Mesenchymal stem cell (in vitro differentiated cells and primary cell): ENCODE results near the gene CFH.
A peak's percentile ranks its signal among the peaks of the same experiment; 100 is the strongest.
"Not testable (repeated sequence)": the region's sequence is repeated elsewhere in the genome, so short reads cannot be mapped to it uniquely, and the experiment has no call there.

Source experiments
- DNase-seq: peaks from one replicate; pipeline ENCODE4 v3.0.0-alpha.2; 2013
- H2AFZ ChIP-seq: one replicate; pipeline ENCODE4 v1.6.1; 2013; ENCODE audit warnings: low read depth, mild to moderate bottlenecking, control low read depth, inconsistent platforms, low read length, moderate library complexity
- H2AK5ac ChIP-seq: 2 replicates; pipeline ENCODE4 v1.6.1; 2013; ENCODE audit warnings: low read length, moderate library complexity, mild to moderate bottlenecking, inconsistent platforms; ENCODE audit not compliant: severe bottlenecking
- H2BK120ac ChIP-seq: one replicate; pipeline ENCODE4 v1.6.1; 2013; ENCODE audit warnings: low read depth, mild to moderate bottlenecking, inconsistent platforms, low read length, moderate library complexity
- H2BK12ac ChIP-seq, 2 experiments: one replicate each; pipeline ENCODE4 v1.6.1; 2013; ENCODE audit warnings: inconsistent platforms in 2 of 2, low read length in 2 of 2, mild to moderate bottlenecking in 2 of 2, moderate library complexity in 2 of 2, control low read depth in 1 of 2
- H2BK15ac ChIP-seq: one replicate; pipeline ENCODE4 v1.6.1; 2013; ENCODE audit warnings: mild to moderate bottlenecking, low read depth, inconsistent platforms; ENCODE audit not compliant: poor library complexity, severe bottlenecking
- H2BK5ac ChIP-seq: 2 replicates; pipeline ENCODE4 v1.6.1; 2013; ENCODE audit warnings: low read depth, mild to moderate bottlenecking, low read length, control low read depth, inconsistent platforms; ENCODE audit not compliant: poor library complexity, severe bottlenecking
- H3K14ac ChIP-seq, 2 experiments: one replicate each; pipeline ENCODE4 v1.6.1; 2013; ENCODE audit warnings: inconsistent platforms in 2 of 2, low read length in 2 of 2, control low read depth in 1 of 2, mild to moderate bottlenecking in 1 of 2, moderate library complexity in 1 of 2
- H3K18ac ChIP-seq, 2 experiments: one replicate each; pipeline ENCODE4 v1.6.1; 2013; ENCODE audit warnings: inconsistent platforms in 2 of 2, low read length in 2 of 2, control low read depth in 1 of 2, low read depth in 1 of 2, mild to moderate bottlenecking in 1 of 2
- H3K23ac ChIP-seq, 2 experiments: one replicate each; pipeline ENCODE4 v1.6.1; 2013; ENCODE audit warnings: inconsistent platforms in 2 of 2, low read length in 2 of 2, mild to moderate bottlenecking in 2 of 2, moderate library complexity in 2 of 2, control low read depth in 1 of 2
- H3K27ac ChIP-seq: 2 replicates; pipeline ENCODE4 v1.5.1; 2013; ENCODE audit warnings: mild to moderate bottlenecking, moderate library complexity, low read length, control low read depth, inconsistent platforms; ENCODE audit not compliant: poor library complexity, severe bottlenecking
- H3K27me3 ChIP-seq, 2 experiments: 2 replicates each; pipeline versions ENCODE4 v1.6.1 to v1.7.0; 2013; ENCODE audit warnings: low read length in 2 of 2, mild to moderate bottlenecking in 2 of 2, moderate library complexity in 2 of 2, control low read depth in 1 of 2, inconsistent platforms in 1 of 2; ENCODE audit not compliant: control insufficient read depth in 1 of 2, insufficient read depth in 1 of 2
- H3K36me3 ChIP-seq, 2 experiments: 2 replicates each; pipeline versions ENCODE4 v1.6.1 to v1.7.0; 2013; ENCODE audit warnings: low read length in 2 of 2, control low read depth in 1 of 2, inconsistent platforms in 1 of 2, low read depth in 1 of 2, mild to moderate bottlenecking in 1 of 2; ENCODE audit not compliant: insufficient read depth in 2 of 2, control insufficient read depth in 1 of 2
- H3K4ac ChIP-seq, 2 experiments: one replicate each; pipeline ENCODE4 v1.6.1; 2013; ENCODE audit warnings: inconsistent platforms in 2 of 2, low read length in 2 of 2, mild to moderate bottlenecking in 2 of 2, moderate library complexity in 2 of 2, control low read depth in 1 of 2, low read depth in 1 of 2
- H3K4me1 ChIP-seq: 2 replicates; pipeline ENCODE4 v1.6.1; 2013; ENCODE audit warnings: low read depth, low read length, control low read depth; ENCODE audit not compliant: control insufficient read depth, insufficient read depth
- H3K4me2 ChIP-seq: 2 replicates; pipeline ENCODE4 v1.6.1; 2013; ENCODE audit warnings: low read length, mild to moderate bottlenecking, inconsistent platforms; ENCODE audit not compliant: poor library complexity, severe bottlenecking
- H3K4me3 ChIP-seq, 2 experiments: 2 replicates each; pipeline versions ENCODE4 v1.5.1 to v1.7.0; 2013; ENCODE audit warnings: low read length in 2 of 2, mild to moderate bottlenecking in 2 of 2, control low read depth in 1 of 2, low read depth in 1 of 2; ENCODE audit not compliant: insufficient read depth in 1 of 2
- H3K79me1 ChIP-seq: replicated peaks from 2 replicates; pipeline ENCODE4 v1.6.1; 2013; ENCODE audit warnings: mild to moderate bottlenecking, control low read depth, low read length, inconsistent platforms; ENCODE audit not compliant: poor library complexity, severe bottlenecking
- H3K9ac ChIP-seq: 2 replicates; pipeline ENCODE4 v1.7.0; 2013; ENCODE audit warnings: mild to moderate bottlenecking, low read length, moderate library complexity
- H3K9me3 ChIP-seq: 2 replicates; pipeline ENCODE4 v1.7.0; 2013; ENCODE audit warnings: mild to moderate bottlenecking, low read length; ENCODE audit not compliant: control insufficient read depth
- H4K8ac ChIP-seq: one replicate; pipeline ENCODE4 v1.6.1; 2013; ENCODE audit warnings: inconsistent platforms, mild to moderate bottlenecking, low read length, moderate library complexity
- H4K91ac ChIP-seq: one replicate; pipeline ENCODE4 v1.6.1; 2013; ENCODE audit warnings: mild to moderate bottlenecking, low read length, inconsistent platforms
- WGBS: methylation state at CpG from one replicate; pipeline ENCODE4 v1.1.7; 2013; ENCODE audit warnings: mixed read lengths; 5-methylcytosine and 5-hydroxymethylcytosine counted together

The CFH gene

GRCh38 chr1:196743244-196743643 is 91.4 kb downstream of the CFH start:
- not testable (repeated sequence) for H2BK5ac ChIP-seq, H3K9ac ChIP-seq, H2BK12ac ChIP-seq, H3K4me1 ChIP-seq, H3K4me2 ChIP-seq, H4K91ac ChIP-seq, H3K4ac ChIP-seq, H2BK120ac ChIP-seq, H3K79me1 ChIP-seq, H2AK5ac ChIP-seq, H3K23ac ChIP-seq, H2BK15ac ChIP-seq, H3K18ac ChIP-seq, H3K27me3 ChIP-seq, H3K14ac ChIP-seq, H2AFZ ChIP-seq, H3K4me3 ChIP-seq, H4K8ac ChIP-seq, H3K27ac ChIP-seq
- WGBS = 41% methylated on average over 3 of the region's 6 CpGs
- Histone ChIP-seq H3K9me3 (peaks cover 18% of the 10 kb centered on the region), H3K36me3 (peaks cover 7 to 18% of the 10 kb centered on the region in 2 experiments)
- DNase-seq = peak; percentile 30

GRCh38 chr1:196765019-196765740 is 113.3 kb downstream of the CFH start:
- not testable (repeated sequence) for H3K14ac ChIP-seq, H3K36me3 ChIP-seq, H2BK15ac ChIP-seq, H2AK5ac ChIP-seq, H3K4me1 ChIP-seq, H4K8ac ChIP-seq, H3K79me1 ChIP-seq, H3K23ac ChIP-seq, H2BK12ac ChIP-seq, H3K9ac ChIP-seq, H3K4ac ChIP-seq, H4K91ac ChIP-seq, H3K4me3 ChIP-seq, H3K27me3 ChIP-seq, H3K27ac ChIP-seq, DNase-seq, H3K4me2 ChIP-seq, H3K9me3 ChIP-seq, H3K18ac ChIP-seq, H2AFZ ChIP-seq, H2BK120ac ChIP-seq, H2BK5ac ChIP-seq
- no CpG with 5 or more reads among the region's 4 CpGs for WGBS

- not testable (repeated sequence) for H3K4me1 ChIP-seq, H2AFZ ChIP-seq, H4K91ac ChIP-seq, H2BK120ac ChIP-seq, H2AK5ac ChIP-seq, H3K79me1 ChIP-seq, H3K18ac ChIP-seq, H3K4ac ChIP-seq, H3K27ac ChIP-seq, H2BK15ac ChIP-seq, H4K8ac ChIP-seq, H2BK12ac ChIP-seq, H3K9me3 ChIP-seq, DNase-seq, H3K27me3 ChIP-seq, H3K36me3 ChIP-seq, H3K23ac ChIP-seq, H3K9ac ChIP-seq, H2BK5ac ChIP-seq, H3K14ac ChIP-seq, H3K4me3 ChIP-seq, H3K4me2 ChIP-seq
- WGBS = 84% methylated on average over 2 of the region's 4 CpGs
These were observed 118.0 kb downstream of the CFH start for GRCh38 chr1:196769823-196770222.

- Histone ChIP-seq H3K27ac (no peak overlapping the region), H3K4me3 (no peak overlapping the region), H2BK120ac (no peak overlapping the region), H2AK5ac (no peak overlapping the region), H3K79me1 (no peaks in the 10 kb centered on the region), H4K91ac (no peak overlapping the region), H4K8ac (no peak overlapping the region), H2BK15ac (no peak overlapping the region), H3K9me3 (no peaks in the 10 kb centered on the region), H3K18ac (no peak overlapping the region), H3K36me3 (no peaks in the 10 kb centered on the region), H3K23ac (no peak overlapping the region), H3K4ac (no peak overlapping the region), H3K4me1 (no peaks in the 10 kb centered on the region), H2AFZ (no peak overlapping the region), H2BK12ac (no peak overlapping the region), H2BK5ac (no peak overlapping the region), H3K4me2 (no peak overlapping the region), H3K14ac (no peak overlapping the region), H3K27me3 (no peaks in the 10 kb centered on the region), H3K9ac (no peak overlapping the region)
- no peak for DNase-seq
- whole genome bisulfite sequencing = no CpG with 5 or more reads among the region's 1 CpG
These were observed 121.9 kb downstream of the CFH start for GRCh38 chr1:196773713-196774112.
